Panc1 (cell line): ENCODE results near the gene ARHGEF28.

Source experiments
- POLR2AphosphoS5 ChIP-seq: IDR thresholded peaks from 2 replicates; pipeline ENCODE4 v1.6.1; 2012; ENCODE audit warnings: mild to moderate bottlenecking, low read depth, low read length, moderate library complexity
- TF ChIP-seq, protein P1 (sequence below): fragments of 450-650 bp; IDR thresholded peaks from 2 replicates; pipeline ENCODE4 v1.5.1; 2017; ENCODE audit warnings: mild to moderate bottlenecking

DNA sequence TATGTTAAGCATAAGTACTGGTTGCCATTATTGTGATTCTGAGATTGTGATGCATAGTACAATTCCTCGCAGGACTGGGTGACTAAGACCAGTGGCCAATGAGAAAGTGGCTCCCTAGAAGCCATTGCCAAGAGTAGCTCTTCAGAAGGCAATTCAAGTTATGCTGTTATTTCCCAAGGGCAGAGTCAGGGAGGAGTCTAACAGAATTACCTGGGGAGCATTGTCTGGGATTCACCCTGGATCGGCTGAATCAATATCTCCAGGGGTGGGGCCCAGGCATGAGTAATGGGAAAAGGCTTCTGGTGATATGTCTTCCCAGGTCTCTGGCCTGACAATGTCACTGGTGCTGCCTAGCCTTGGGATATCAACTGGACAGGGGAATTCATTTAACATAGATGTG lies 10.9 kb upstream of the ARHGEF28 start:
- TF ChIP-seq, protein P1, sequence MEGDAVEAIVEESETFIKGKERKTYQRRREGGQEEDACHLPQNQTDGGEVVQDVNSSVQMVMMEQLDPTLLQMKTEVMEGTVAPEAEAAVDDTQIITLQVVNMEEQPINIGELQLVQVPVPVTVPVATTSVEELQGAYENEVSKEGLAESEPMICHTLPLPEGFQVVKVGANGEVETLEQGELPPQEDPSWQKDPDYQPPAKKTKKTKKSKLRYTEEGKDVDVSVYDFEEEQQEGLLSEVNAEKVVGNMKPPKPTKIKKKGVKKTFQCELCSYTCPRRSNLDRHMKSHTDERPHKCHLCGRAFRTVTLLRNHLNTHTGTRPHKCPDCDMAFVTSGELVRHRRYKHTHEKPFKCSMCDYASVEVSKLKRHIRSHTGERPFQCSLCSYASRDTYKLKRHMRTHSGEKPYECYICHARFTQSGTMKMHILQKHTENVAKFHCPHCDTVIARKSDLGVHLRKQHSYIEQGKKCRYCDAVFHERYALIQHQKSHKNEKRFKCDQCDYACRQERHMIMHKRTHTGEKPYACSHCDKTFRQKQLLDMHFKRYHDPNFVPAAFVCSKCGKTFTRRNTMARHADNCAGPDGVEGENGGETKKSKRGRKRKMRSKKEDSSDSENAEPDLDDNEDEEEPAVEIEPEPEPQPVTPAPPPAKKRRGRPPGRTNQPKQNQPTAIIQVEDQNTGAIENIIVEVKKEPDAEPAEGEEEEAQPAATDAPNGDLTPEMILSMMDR: no peak
- no peak for TF ChIP-seq POLR2AphosphoS5
